Mesendoderm (in vitro differentiated cells): ENCODE measurements around the gene CARMIL3.
"Not testable (repeated sequence)": the region's sequence is repeated elsewhere in the genome, so short reads cannot be mapped to it uniquely, and the experiment has no call there.

Experiments used
- DNase-seq: peaks from one replicate; pipeline ENCODE4 v3.0.0; 2013
- H2AK5ac ChIP-seq: 2 replicates; pipeline ENCODE4 v1.6.1; 2013; ENCODE audit warnings: low read length, inconsistent platforms
- H2BK120ac ChIP-seq: 2 replicates; pipeline ENCODE4 v1.6.1; 2013; ENCODE audit warnings: low read depth, mild to moderate bottlenecking, low read length, moderate library complexity, mixed read lengths
- H2BK15ac ChIP-seq: replicated peaks from 2 replicates; pipeline ENCODE4 v1.6.1; 2013; ENCODE audit warnings: low read depth, mild to moderate bottlenecking, moderate library complexity
- H2BK5ac ChIP-seq: 2 replicates; pipeline ENCODE4 v1.6.1; 2013; ENCODE audit warnings: low read length, inconsistent platforms
- H3K18ac ChIP-seq: 2 replicates; pipeline ENCODE4 v1.6.1; 2013; ENCODE audit warnings: mild to moderate bottlenecking, low read length, mixed read lengths
- H3K23ac ChIP-seq: one replicate; pipeline ENCODE4 v1.6.1; 2013; ENCODE audit warnings: low read length
- H3K27ac ChIP-seq: 2 replicates; pipeline ENCODE4 v1.5.1; 2013; ENCODE audit warnings: low read depth, mild to moderate bottlenecking, inconsistent platforms, low read length, moderate library complexity
- H3K27me3 ChIP-seq: 2 replicates; pipeline ENCODE4 v1.6.1; 2013; ENCODE audit warnings: low read length, control low read depth, mild to moderate bottlenecking, inconsistent platforms; ENCODE audit not compliant: insufficient read depth, poor library complexity
- H3K36me3 ChIP-seq: 2 replicates; pipeline ENCODE4 v1.6.1; 2013; ENCODE audit warnings: low read length, inconsistent platforms; ENCODE audit not compliant: control insufficient read depth, insufficient read depth
- H3K4ac ChIP-seq: one replicate; pipeline ENCODE4 v1.6.1; 2013; ENCODE audit warnings: low read depth, mild to moderate bottlenecking, low read length, moderate library complexity
- H3K4me1 ChIP-seq: 2 replicates; pipeline ENCODE4 v1.6.1; 2013; ENCODE audit warnings: low read depth, low read length, inconsistent platforms; ENCODE audit not compliant: control insufficient read depth
- H3K4me2 ChIP-seq: 2 replicates; pipeline ENCODE4 v1.6.1; 2013; ENCODE audit warnings: low read length
- H3K4me3 ChIP-seq: 2 replicates; pipeline ENCODE4 v1.5.1; 2013; ENCODE audit warnings: mild to moderate bottlenecking, low read length
- H3K56ac ChIP-seq: one replicate; pipeline ENCODE4 v1.6.1; 2013; ENCODE audit warnings: low read length
- H3K79me1 ChIP-seq: 2 replicates; pipeline ENCODE4 v1.6.1; 2013; ENCODE audit warnings: low read length, inconsistent platforms
- H3K79me2 ChIP-seq: 2 replicates; pipeline ENCODE4 v1.6.1; 2013; ENCODE audit warnings: mild to moderate bottlenecking, low read length; ENCODE audit not compliant: control insufficient read depth, insufficient read depth
- H3K9ac ChIP-seq: 2 replicates; pipeline ENCODE4 v1.6.1; 2013; ENCODE audit warnings: low read length, inconsistent platforms
- H4K5ac ChIP-seq: one replicate; pipeline ENCODE4 v1.6.1; 2013; ENCODE audit warnings: low read length
- H4K8ac ChIP-seq: one replicate; pipeline ENCODE4 v1.6.1; 2013; ENCODE audit warnings: low read depth, mild to moderate bottlenecking, control low read depth, low read length, moderate library complexity
- WGBS: extraction: QIAGEN DNeasy Blood & Tissue Kit; methylation state at CpG from one replicate; pipeline ENCODE4 v1.1.7; 2013; ENCODE audit warnings: low lambda C conversion rate, missing lambda C conversion rate; ENCODE audit not compliant: insufficient coverage; ENCODE audit errors: extremely low coverage; 5-methylcytosine and 5-hydroxymethylcytosine counted together

CARMIL3 gene

GRCh38 chr14:24100982-24101494, 49.2 kb downstream of the CARMIL3 start:
- Histone ChIP-seq H3K4me2 (no peak overlapping the region), H3K36me3 (peaks cover 18% of the 10 kb centered on the region), H3K79me1 (peaks cover 7% of the 10 kb centered on the region), H3K23ac (no peak overlapping the region), H3K9ac (no peak overlapping the region), H3K18ac (no peak overlapping the region), H2AK5ac (no peak overlapping the region), H3K56ac (no peak overlapping the region), H2BK15ac (no peak overlapping the region), H3K79me2 (no peaks in the 10 kb centered on the region), H4K8ac (no peak overlapping the region), H3K4ac (no peak overlapping the region), H3K27me3 (no peaks in the 10 kb centered on the region), H3K4me1 (no peaks in the 10 kb centered on the region), H4K5ac (no peak overlapping the region), H2BK5ac (no peak overlapping the region), H3K27ac (no peak overlapping the region), H3K4me3 (no peak overlapping the region), H2BK120ac (no peak overlapping the region)
- DNase-seq: no peak
- WGBS: no CpG with 5 or more reads among the region's 3 CpGs

- Histone ChIP-seq H2AK5ac (no peak overlapping the region), H3K79me1 (peaks cover 2% of the 10 kb centered on the region), H3K36me3 (peaks cover 16% of the 10 kb centered on the region), H3K56ac (no peak overlapping the region), H3K4me1 (no peaks in the 10 kb centered on the region), H2BK15ac (no peak overlapping the region), H3K27ac (no peak overlapping the region), H3K18ac (no peak overlapping the region), H3K4me2 (no peak overlapping the region), H4K5ac (no peak overlapping the region), H2BK120ac (no peak overlapping the region), H3K27me3 (no peaks in the 10 kb centered on the region), H3K4me3 (no peak overlapping the region), H2BK5ac (no peak overlapping the region), H3K9ac (no peak overlapping the region), H3K23ac (no peak overlapping the region), H4K8ac (no peak overlapping the region), H3K4ac (no peak overlapping the region), H3K79me2 (no peaks in the 10 kb centered on the region)
- DNase-seq: no peak
- WGBS: no CpG with 5 or more reads among the region's 7 CpGs
These were observed 50.7 kb downstream of the CARMIL3 start for GRCh38 chr14:24102357-24103048.

GRCh38 chr14:24103451-24103850, 51.6 kb downstream of the CARMIL3 start:
- H3K79me2 ChIP-seq: no peaks in the 10 kb centered on the region
- H3K18ac ChIP-seq: no peak overlapping the region
- H4K8ac ChIP-seq: no peak overlapping the region
- no peaks in the 10 kb centered on the region for H3K79me1 ChIP-seq
- H3K9ac ChIP-seq: no peak overlapping the region
- H3K36me3 ChIP-seq: peaks cover 14% of the 10 kb centered on the region
- no peak overlapping the region for H2BK120ac ChIP-seq
- H3K4ac ChIP-seq: no peak overlapping the region
- no peak overlapping the region for H3K4me2 ChIP-seq
- H3K27ac ChIP-seq: no peak overlapping the region
- H3K4me3 ChIP-seq: no peak overlapping the region
- H4K5ac ChIP-seq: no peak overlapping the region
- WGBS: no CpG with 5 or more reads among the region's 13 CpGs
- no peak overlapping the region for H3K56ac ChIP-seq
- no peak overlapping the region for H3K23ac ChIP-seq
- no peaks in the 10 kb centered on the region for H3K27me3 ChIP-seq
- no peak overlapping the region for H2BK5ac ChIP-seq
- no peak overlapping the region for H2BK15ac ChIP-seq
- DNase-seq: no peak
- H3K4me1 ChIP-seq: no peaks in the 10 kb centered on the region
- H2AK5ac ChIP-seq: no peak overlapping the region

- H3K23ac ChIP-seq, H3K4me3 ChIP-seq: not testable (repeated sequence)
- no CpG with 5 or more reads among the region's 8 CpGs for WGBS
These were observed 53.9 kb downstream of the CARMIL3 start for GRCh38 chr14:24105609-24106239.

GRCh38 chr14:24106672-24107271, 55.0 kb downstream of the CARMIL3 start:
- H2BK5ac ChIP-seq: no peak overlapping the region
- no CpG with 5 or more reads among the region's 4 CpGs for WGBS
- H3K36me3 ChIP-seq: peaks cover 6% of the 10 kb centered on the region
- no peak overlapping the region for H3K56ac ChIP-seq
- H3K4ac ChIP-seq: no peak overlapping the region
- H3K4me3 ChIP-seq: no peak overlapping the region
- no peak for DNase-seq
- no peak overlapping the region for H3K4me2 ChIP-seq
- H3K79me2 ChIP-seq: no peaks in the 10 kb centered on the region
- no peak overlapping the region for H4K8ac ChIP-seq
- H3K4me1 ChIP-seq: no peaks in the 10 kb centered on the region
- no peak overlapping the region for H3K18ac ChIP-seq
- no peak overlapping the region for H2AK5ac ChIP-seq
- H2BK120ac ChIP-seq: no peak overlapping the region
- H3K27ac ChIP-seq: no peak overlapping the region
- no peak overlapping the region for H2BK15ac ChIP-seq
- H3K79me1 ChIP-seq: no peaks in the 10 kb centered on the region
- no peak overlapping the region for H3K23ac ChIP-seq
- no peak overlapping the region for H3K9ac ChIP-seq
- H4K5ac ChIP-seq: no peak overlapping the region
- no peaks in the 10 kb centered on the region for H3K27me3 ChIP-seq

More at GRCh38 chr14:24105609-24106239, 53.9 kb downstream of the CARMIL3 start:
- not testable (repeated sequence) for H3K4ac ChIP-seq, H3K9ac ChIP-seq, H4K8ac ChIP-seq, H2BK120ac ChIP-seq, H3K4me2 ChIP-seq, H3K79me1 ChIP-seq, H3K18ac ChIP-seq, H2BK15ac ChIP-seq, H3K79me2 ChIP-seq, DNase-seq, H3K27me3 ChIP-seq, H3K4me1 ChIP-seq, H3K36me3 ChIP-seq, H2BK5ac ChIP-seq, H3K27ac ChIP-seq, H4K5ac ChIP-seq, H3K56ac ChIP-seq, H2AK5ac ChIP-seq
